Ovary (tissue), 3 donors: ENCODE data around the gene ST6GALNAC2.

Source experiments
- EP300 ChIP-seq: sonication (generic); formaldehyde crosslinking; IDR thresholded peaks from one replicate; pipeline ENCODE4 v1.6.1; 2017; ENCODE audit warnings: antibody characterized with exemption
- POLR2A ChIP-seq: fragments of 450-650 bp; IDR thresholded peaks from one replicate; pipeline ENCODE4 v1.6.1; 2017; ENCODE audit warnings: antibody characterized with exemption, mild to moderate bottlenecking, moderate library complexity
- TF ChIP-seq, protein P1 (sequence below), 3 donors: fragments of 450-650 bp in 2 of 3; fragments of 200-600 bp in 1 of 3; IDR thresholded peaks; one replicate each; pipeline versions ENCODE4 v1.5.1 to v1.8.0; 2016 to 2022; ENCODE audit warnings: antibody characterized with exemption in 3 of 3, mild to moderate bottlenecking in 1 of 3
- donor health status: DM: no; HTN: no; CAD: no.

DNA sequence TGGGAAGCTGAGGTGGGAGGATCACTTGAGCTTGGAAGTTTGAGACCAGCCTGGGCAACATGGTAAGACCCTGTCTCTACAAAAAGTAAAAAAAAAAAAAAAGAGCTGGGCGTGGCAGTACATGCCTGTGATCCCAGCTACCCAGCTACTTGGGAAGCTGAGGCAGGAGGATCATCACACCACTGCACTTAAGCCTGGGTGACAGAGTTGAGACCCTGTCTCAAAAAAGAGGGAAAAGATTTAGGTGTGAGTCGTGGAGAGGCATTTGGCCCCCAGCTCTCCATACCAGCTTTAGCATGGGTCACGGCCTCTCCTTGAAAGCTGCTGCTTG lies 19.1 kb downstream of the ST6GALNAC2 start:
- TF ChIP-seq, protein P1, sequence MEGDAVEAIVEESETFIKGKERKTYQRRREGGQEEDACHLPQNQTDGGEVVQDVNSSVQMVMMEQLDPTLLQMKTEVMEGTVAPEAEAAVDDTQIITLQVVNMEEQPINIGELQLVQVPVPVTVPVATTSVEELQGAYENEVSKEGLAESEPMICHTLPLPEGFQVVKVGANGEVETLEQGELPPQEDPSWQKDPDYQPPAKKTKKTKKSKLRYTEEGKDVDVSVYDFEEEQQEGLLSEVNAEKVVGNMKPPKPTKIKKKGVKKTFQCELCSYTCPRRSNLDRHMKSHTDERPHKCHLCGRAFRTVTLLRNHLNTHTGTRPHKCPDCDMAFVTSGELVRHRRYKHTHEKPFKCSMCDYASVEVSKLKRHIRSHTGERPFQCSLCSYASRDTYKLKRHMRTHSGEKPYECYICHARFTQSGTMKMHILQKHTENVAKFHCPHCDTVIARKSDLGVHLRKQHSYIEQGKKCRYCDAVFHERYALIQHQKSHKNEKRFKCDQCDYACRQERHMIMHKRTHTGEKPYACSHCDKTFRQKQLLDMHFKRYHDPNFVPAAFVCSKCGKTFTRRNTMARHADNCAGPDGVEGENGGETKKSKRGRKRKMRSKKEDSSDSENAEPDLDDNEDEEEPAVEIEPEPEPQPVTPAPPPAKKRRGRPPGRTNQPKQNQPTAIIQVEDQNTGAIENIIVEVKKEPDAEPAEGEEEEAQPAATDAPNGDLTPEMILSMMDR (IDR thresholded peaks at IDR 0.05), result no peak
- no peak for TF ChIP-seq POLR2A
- no peak for TF ChIP-seq EP300
